GM12873 (cell line): ENCODE measurements around the gene IBA57.

Experiments used
- TF ChIP-seq, protein P1 (sequence below): IDR thresholded peaks from 2 replicates; pipeline ENCODE4 v1.5.1; 2012; ENCODE audit warnings: low read depth, mild to moderate bottlenecking, moderate library complexity, low read length, control low read depth; ENCODE audit not compliant: insufficient read depth; ENCODE audit errors: missing control alignments

Gene IBA57

DNA sequence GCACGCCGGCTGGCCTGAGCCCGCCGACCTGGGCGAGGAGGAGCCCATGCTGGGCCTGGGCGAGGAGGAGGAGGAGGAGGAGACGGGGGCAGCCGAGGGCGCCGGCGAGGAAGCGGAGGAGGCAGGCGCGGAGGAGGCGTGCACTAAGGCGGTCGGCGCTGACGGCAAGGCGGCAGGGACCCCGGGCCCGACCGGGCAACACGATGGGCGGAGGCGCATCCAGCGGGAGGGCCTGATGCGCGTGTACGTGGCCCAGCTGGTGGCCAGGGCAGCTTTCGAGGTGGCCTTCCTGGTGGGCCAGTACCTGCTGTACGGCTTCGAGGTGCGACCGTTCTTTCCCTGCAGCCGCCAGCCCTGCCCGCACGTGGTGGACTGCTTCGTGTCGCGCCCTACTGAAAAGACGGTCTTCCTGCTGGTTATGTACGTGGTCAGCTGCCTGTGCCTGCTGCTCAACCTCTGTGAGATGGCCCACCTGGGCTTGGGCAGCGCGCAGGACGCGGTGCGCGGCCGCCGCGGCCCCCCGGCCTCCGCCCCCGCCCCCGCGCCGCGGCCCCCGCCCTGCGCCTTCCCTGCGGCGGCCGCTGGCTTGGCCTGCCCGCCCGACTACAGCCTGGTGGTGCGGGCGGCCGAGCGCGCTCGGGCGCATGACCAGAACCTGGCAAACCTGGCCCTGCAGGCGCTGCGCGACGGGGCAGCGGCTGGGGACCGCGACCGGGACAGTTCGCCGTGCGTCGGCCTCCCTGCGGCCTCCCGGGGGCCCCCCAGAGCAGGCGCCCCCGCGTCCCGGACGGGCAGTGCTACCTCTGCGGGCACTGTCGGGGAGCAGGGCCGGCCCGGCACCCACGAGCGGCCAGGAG is 7.2 kb upstream of the IBA57 start:
- TF ChIP-seq, protein P1, sequence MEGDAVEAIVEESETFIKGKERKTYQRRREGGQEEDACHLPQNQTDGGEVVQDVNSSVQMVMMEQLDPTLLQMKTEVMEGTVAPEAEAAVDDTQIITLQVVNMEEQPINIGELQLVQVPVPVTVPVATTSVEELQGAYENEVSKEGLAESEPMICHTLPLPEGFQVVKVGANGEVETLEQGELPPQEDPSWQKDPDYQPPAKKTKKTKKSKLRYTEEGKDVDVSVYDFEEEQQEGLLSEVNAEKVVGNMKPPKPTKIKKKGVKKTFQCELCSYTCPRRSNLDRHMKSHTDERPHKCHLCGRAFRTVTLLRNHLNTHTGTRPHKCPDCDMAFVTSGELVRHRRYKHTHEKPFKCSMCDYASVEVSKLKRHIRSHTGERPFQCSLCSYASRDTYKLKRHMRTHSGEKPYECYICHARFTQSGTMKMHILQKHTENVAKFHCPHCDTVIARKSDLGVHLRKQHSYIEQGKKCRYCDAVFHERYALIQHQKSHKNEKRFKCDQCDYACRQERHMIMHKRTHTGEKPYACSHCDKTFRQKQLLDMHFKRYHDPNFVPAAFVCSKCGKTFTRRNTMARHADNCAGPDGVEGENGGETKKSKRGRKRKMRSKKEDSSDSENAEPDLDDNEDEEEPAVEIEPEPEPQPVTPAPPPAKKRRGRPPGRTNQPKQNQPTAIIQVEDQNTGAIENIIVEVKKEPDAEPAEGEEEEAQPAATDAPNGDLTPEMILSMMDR = no peak

DNA sequence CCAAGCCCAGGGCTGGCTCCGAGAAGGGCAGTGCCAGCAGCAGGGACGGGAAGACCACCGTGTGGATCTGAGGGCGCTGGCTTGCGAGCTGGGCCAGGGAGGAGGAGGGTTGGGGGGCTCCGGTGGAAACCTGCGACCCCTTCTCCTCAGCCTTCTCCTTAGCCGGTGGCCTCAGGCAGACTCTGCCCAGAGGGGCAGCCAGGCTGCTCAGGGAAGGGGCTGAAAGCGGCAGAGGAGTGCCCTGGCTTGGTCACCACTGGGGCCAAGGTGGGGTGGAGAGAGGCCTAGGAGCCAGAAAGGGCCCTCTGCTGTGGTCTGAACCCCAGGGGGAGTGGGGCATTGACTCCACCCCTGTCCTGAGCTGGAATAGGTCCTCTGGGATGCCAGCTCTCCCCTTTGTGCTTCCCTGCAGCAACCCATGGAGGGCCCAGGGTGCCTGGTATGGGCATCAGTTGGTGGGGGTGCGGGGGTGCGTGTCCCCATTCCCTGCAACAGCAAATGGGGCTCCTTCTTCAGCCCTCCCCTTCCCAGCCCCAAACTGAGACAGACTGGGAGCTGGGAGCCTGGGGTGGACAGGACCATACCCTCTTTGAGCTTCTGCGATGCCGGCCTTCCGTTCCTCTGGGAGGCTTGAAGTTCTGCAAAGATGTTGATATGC is 6.5 kb upstream of the IBA57 start:
- TF ChIP-seq, protein P1 = no peak

DNA sequence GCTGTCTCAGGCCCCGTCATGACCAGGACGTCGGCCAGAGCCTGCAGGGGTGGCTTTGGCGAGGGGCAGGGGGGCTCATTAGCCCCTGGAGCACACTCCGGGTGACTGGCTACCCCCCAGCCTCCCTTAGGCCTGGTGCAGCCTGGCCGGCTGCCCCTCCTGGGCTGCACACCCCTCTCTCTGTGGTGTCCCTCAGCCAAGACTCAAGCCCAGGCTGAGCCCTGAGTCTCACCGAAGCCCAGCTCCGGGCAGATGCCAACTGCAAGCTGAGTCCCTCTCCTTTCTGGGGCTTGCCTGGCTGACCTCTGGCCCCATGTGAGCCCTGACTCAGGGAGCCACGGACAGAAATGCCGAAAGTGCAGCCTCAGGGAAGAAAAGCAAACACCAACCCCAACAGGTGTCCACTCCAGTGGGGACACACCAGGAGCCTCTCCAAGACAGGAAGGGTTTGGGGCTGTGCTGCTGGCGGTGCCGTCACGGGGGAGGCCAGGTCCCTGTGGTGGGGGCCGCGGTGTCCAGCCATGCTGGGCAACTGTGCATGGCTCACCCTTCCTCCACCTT is 5.3 kb upstream of the IBA57 start:
- TF ChIP-seq, protein P1 = no peak

DNA sequence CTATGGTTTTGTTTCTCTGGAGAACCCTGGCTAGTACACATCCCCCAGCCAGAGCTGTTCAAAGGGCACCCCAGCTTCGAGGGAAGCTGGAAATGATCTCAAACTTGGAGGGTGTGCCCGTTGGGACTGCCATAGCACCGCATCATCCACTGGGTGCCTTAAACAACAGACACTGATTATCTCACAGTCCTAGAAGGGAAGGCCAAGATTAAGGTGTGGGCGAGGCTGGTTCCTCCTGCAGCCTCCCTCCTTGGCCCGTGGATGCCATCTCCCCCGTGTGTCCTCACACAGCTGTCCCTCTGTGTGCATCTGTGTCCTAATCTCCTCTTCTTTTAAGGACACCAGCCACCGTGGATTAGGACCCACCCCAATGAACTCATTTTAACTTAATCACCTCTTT is 4.2 kb upstream of the IBA57 start:
- TF ChIP-seq, protein P1 = no peak

DNA sequence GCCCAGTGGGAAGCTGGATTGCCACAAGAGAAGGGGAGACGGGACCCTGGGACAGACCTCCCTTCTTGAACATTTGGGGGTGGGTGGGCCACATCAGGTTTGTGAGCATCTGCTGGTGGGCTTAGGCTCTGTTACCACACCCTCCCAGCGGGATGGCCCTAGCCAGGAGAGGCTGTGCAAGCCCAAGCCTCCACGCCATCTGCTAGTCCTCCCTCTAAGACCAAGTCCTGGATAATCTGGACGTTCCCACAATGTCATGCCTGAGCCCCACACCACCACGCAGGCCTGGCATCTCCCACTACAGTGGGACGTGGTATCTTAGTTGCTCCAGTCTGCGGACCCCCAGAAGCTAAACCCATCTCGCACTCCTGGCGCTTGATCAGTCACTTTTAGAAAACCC is 3.7 kb upstream of the IBA57 start:
- TF ChIP-seq, protein P1 = no peak

DNA sequence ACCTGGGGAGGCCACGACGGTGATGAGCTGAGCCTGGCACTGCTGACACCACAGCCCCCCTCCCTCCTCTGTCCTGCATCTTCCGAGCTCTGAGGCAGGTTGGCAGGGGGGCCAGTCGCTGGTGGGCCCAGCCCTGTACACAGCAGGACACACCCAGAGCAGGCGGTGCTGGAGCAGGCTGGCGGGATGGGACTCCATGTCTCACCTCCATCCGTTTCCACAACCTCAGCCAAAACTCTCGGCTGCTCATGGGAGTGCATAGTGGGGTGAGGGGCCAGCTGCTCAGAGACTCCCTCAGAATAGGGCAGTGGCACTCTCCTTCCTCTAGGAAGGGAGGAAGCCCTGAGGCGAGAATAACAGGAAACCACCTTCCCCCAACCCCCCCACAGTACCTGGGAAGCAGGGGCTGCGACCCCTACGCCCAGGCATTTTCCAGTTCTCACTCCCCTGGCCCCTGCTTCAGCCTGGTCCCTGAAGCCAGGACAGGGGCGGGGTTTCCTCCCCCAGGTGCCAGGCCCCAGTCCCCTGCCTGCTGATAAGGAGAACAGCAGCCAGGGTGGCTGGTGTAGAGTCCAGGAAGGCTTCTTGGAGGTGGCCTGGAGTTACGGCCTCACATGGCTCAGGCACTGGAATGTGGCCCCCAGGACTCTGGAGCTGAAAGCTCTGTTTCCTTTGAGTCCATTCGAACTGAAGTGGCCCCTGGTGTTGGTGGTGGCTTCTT is 3.2 kb upstream of the IBA57 start:
- TF ChIP-seq, protein P1 = no peak
